Panc1 (cell line): ENCODE measurements around the gene ARRDC5. TPM values are rescaled to one million over a fixed set of nuclear protein-coding genes. Genes with fewer than 3 reads are reported as not detected.
"Not testable (repeated sequence)": the region's sequence is repeated elsewhere in the genome, so short reads cannot be mapped to it uniquely, and the experiment has no call there.

Experiments used
- ATAC-seq: fragments of 200-7000 bp; cut with Tn5 transposase; 2 replicates; pipeline ENCODE4 v1.9.1; 2020; ENCODE audit warnings: mild to moderate bottlenecking, moderate library complexity
- BruUV-seq: library from RNA; stranded (reverse); fragments of 400-500 nt; replicated peaks from 2 replicates; lab custom pipeline; 2021; lab: Mats Ljungman, UMichigan
- CTCF ChIA-PET: fragments of 300-600 bp; sonication (Branson Sonifier 250); formaldehyde crosslinking; loops from one replicate; lab custom pipeline; 2022; ENCODE audit warnings: antibody characterized with exemption; lab: Charles Lee
- POLR2A ChIA-PET: fragments of 300-600 bp; sonication (Branson Sonifier 250); formaldehyde crosslinking; loops from one replicate; lab custom pipeline; 2022; ENCODE audit warnings: antibody characterized with exemption; lab: Charles Lee
- DNase-seq: peaks from one replicate; pipeline ENCODE4 v3.0.0-alpha.2; 2010; ENCODE audit warnings: low read depth, low spot score
- H3K27ac ChIP-seq: 2 replicates; pipeline ENCODE4 v1.5.1; 2011; ENCODE audit warnings: mild to moderate bottlenecking, low read length, inconsistent platforms
- H3K27me3 ChIP-seq: fragments of 200-500 bp; sonication (Bioruptor generic); 2 replicates; pipeline ENCODE4 v1.6.0; 2014; ENCODE audit warnings: low read length, inconsistent platforms; ENCODE audit not compliant: control insufficient read depth, insufficient read depth
- H3K36me3 ChIP-seq: fragments of 200-500 bp; sonication (Bioruptor generic); 2 replicates; pipeline ENCODE4 v1.5.1; 2014; ENCODE audit warnings: inconsistent platforms, mild to moderate bottlenecking, low read length, moderate library complexity; ENCODE audit not compliant: control insufficient read depth, insufficient read depth
- H3K4me1 ChIP-seq: 2 replicates; pipeline ENCODE4 v1.5.1; 2011; ENCODE audit warnings: inconsistent platforms, mild to moderate bottlenecking, low read length, moderate library complexity; ENCODE audit not compliant: control insufficient read depth, insufficient read depth
- H3K4me3 ChIP-seq, 2 experiments: 2 replicates each; pipeline ENCODE4 v1.5.1; 2011 to 2012; ENCODE audit warnings: low read depth in 2 of 2, low read length in 2 of 2, mild to moderate bottlenecking in 2 of 2, inconsistent platforms in 1 of 2, moderate library complexity in 1 of 2
- H3K9me3 ChIP-seq: fragments of 200-500 bp; sonication (Bioruptor generic); 2 replicates; pipeline ENCODE4 v1.5.1; 2014; ENCODE audit warnings: low read depth, mild to moderate bottlenecking, inconsistent platforms, low read length, moderate library complexity; ENCODE audit not compliant: control insufficient read depth, insufficient read depth
- POLR2AphosphoS5 ChIP-seq: IDR thresholded peaks from 2 replicates; pipeline ENCODE4 v1.6.1; 2012; ENCODE audit warnings: mild to moderate bottlenecking, low read depth, low read length, moderate library complexity
- SIN3A ChIP-seq: IDR thresholded peaks from 2 replicates; pipeline ENCODE4 v1.6.1; 2012; ENCODE audit warnings: low read depth, mild to moderate bottlenecking, low read length, moderate library complexity, borderline replicate concordance; ENCODE audit not compliant: insufficient read depth
- TCF7L2 ChIP-seq: IDR thresholded peaks from 2 replicates; pipeline ENCODE4 v1.6.1; 2011; ENCODE audit warnings: mild to moderate bottlenecking, low read depth, low read length, inconsistent platforms
- in situ Hi-C: cut with HindIII; loops from 2 replicates; pipeline ENCODE4 v1.10.0; 2016; ENCODE audit warnings: low sequenced_read_pairs, low pct_unique_long_range_greater_than_20kb
- intact Hi-C: fragments of 100-400 bp; cut with micrococcal nuclease; formaldehyde crosslinking; loops from one replicate; pipeline ENCODE4 v1.10.0; 2022; ENCODE audit not compliant: unreplicated experiment
- total RNA-seq: library from RNA; stranded (reverse); gene quantifications from one replicate; pipeline ENCODE4 v1.2.1, GENCODE V29; 2021; ENCODE audit not compliant: unreplicated experiment
- TF ChIP-seq, protein P1 (sequence below), 2 experiments: IDR thresholded peaks; 2 replicates each; pipeline ENCODE4 v1.6.1; 2011 to 2012; ENCODE audit warnings: low read depth in 2 of 2, control low read depth in 1 of 2, low read length in 1 of 2, mild to moderate bottlenecking in 1 of 2, moderate library complexity in 1 of 2; ENCODE audit not compliant: insufficient read depth in 1 of 2
- TF ChIP-seq, protein P2 (sequence below): fragments of 450-650 bp; IDR thresholded peaks from 2 replicates; pipeline ENCODE4 v1.5.1; 2017; ENCODE audit warnings: mild to moderate bottlenecking

The ARRDC5 gene
- total RNA-seq, 1 experiment from 2014 or later: not detected

DNA sequence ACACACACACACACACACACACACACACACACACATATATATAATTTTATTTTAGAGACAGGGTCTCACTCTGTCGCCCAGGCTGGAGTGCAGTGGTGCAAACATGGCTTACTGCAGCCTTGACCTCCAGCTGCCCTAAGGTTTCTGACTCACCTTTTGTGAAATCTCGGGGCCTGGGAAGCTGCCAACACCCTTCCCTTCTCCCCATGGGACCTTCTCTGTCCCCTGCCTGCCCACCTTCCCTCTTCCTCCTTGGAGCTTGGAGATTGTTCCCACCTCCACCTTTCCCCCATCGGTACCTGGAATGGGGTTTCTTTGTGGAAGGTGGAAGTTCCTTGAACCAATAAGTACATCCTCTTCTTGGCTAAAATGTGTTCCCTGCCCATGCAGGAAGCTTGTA, 6.3 kb downstream of the ARRDC5 start:
- TF ChIP-seq TCF7L2 (no peak), POLR2AphosphoS5 (no peak), SIN3A (no peak)
- TF ChIP-seq, protein P1, sequence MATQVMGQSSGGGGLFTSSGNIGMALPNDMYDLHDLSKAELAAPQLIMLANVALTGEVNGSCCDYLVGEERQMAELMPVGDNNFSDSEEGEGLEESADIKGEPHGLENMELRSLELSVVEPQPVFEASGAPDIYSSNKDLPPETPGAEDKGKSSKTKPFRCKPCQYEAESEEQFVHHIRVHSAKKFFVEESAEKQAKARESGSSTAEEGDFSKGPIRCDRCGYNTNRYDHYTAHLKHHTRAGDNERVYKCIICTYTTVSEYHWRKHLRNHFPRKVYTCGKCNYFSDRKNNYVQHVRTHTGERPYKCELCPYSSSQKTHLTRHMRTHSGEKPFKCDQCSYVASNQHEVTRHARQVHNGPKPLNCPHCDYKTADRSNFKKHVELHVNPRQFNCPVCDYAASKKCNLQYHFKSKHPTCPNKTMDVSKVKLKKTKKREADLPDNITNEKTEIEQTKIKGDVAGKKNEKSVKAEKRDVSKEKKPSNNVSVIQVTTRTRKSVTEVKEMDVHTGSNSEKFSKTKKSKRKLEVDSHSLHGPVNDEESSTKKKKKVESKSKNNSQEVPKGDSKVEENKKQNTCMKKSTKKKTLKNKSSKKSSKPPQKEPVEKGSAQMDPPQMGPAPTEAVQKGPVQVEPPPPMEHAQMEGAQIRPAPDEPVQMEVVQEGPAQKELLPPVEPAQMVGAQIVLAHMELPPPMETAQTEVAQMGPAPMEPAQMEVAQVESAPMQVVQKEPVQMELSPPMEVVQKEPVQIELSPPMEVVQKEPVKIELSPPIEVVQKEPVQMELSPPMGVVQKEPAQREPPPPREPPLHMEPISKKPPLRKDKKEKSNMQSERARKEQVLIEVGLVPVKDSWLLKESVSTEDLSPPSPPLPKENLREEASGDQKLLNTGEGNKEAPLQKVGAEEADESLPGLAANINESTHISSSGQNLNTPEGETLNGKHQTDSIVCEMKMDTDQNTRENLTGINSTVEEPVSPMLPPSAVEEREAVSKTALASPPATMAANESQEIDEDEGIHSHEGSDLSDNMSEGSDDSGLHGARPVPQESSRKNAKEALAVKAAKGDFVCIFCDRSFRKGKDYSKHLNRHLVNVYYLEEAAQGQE (IDR thresholded peaks at IDR 0.05; ENCODE audit: insufficient read depth in 1 of 2, low read depth in 2 of 2, low read length in 1 of 2): no peak
- TF ChIP-seq, protein P2, sequence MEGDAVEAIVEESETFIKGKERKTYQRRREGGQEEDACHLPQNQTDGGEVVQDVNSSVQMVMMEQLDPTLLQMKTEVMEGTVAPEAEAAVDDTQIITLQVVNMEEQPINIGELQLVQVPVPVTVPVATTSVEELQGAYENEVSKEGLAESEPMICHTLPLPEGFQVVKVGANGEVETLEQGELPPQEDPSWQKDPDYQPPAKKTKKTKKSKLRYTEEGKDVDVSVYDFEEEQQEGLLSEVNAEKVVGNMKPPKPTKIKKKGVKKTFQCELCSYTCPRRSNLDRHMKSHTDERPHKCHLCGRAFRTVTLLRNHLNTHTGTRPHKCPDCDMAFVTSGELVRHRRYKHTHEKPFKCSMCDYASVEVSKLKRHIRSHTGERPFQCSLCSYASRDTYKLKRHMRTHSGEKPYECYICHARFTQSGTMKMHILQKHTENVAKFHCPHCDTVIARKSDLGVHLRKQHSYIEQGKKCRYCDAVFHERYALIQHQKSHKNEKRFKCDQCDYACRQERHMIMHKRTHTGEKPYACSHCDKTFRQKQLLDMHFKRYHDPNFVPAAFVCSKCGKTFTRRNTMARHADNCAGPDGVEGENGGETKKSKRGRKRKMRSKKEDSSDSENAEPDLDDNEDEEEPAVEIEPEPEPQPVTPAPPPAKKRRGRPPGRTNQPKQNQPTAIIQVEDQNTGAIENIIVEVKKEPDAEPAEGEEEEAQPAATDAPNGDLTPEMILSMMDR: no peak
- ChIA-PET CTCF (no interaction called here), POLR2A (no interaction called here)
- ATAC-seq (no peak; the same call in 1 of the 2 replicates), DNase-seq (no peak)
- peaks cover 4% of the 10 kb centered on the region for H3K4me1 ChIP-seq
- H3K9me3 ChIP-seq: no peaks in the 10 kb centered on the region
- no peak overlapping the region for H3K4me3 ChIP-seq
- in situ Hi-C loops (no loop called here), intact Hi-C loops (no loop called here)
- no TSS peak for BruUV-seq
- no peak overlapping the region for H3K27ac ChIP-seq
- H3K36me3 ChIP-seq: no peaks in the 10 kb centered on the region
- no peaks in the 10 kb centered on the region for H3K27me3 ChIP-seq

DNA sequence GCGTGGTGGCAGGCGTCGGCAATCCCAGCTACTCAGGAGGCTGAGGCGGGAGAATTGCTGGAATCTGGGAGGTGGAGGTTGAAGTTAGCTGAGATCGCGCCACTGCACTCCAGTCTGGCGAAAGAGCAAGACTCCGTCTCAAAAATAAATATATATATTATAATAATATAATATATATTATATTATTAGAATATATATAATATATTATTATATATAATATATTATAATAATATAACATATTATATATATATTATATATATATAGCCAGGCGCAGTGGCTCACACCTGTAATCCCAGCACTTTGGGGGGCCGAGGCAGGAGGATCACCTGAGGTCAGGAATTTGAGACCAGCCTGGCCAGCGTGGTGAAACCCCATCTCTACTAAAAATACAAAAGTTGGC, 9.7 kb downstream of the ARRDC5 start:
- in situ Hi-C loops, H3K9me3 ChIP-seq, intact Hi-C loops, H3K27ac ChIP-seq, H3K36me3 ChIP-seq, POLR2A ChIA-PET, H3K27me3 ChIP-seq, BruUV-seq, CTCF ChIA-PET, H3K4me3 ChIP-seq, H3K4me1 ChIP-seq, DNase-seq, ATAC-seq: not testable (repeated sequence)

DNA sequence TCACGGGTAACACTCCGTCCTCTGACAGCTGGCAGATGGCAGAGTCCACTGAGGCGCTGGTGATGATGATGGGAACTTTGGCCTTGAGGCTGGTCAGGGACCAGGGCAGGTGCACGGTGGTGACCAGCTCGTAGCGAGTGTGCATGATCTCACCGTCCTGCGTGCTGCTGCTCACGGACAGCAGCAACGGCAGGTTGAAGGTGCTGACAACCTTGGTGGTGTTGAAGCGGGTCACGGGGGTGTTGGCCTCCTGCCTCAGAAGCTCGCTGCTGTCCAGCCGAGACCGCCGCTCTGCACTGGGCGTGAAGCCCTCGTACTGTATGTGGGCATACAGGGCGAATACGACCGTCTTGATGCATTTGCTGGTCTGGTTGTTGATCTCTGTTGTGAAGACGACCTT, 11.6 kb downstream of the ARRDC5 start:
- no peaks in the 10 kb centered on the region for H3K4me1 ChIP-seq
- H3K27ac ChIP-seq: no peak overlapping the region
- no peak for DNase-seq
- H3K4me3 ChIP-seq: no peak overlapping the region
- intact Hi-C loops (no loop called here), in situ Hi-C loops (no loop called here)
- no peaks in the 10 kb centered on the region for H3K36me3 ChIP-seq
- ATAC-seq: no peak
- ChIA-PET CTCF (no interaction called here), POLR2A (no interaction called here)
- no TSS peak for BruUV-seq
- H3K27me3 ChIP-seq: no peaks in the 10 kb centered on the region
- no peaks in the 10 kb centered on the region for H3K9me3 ChIP-seq
- TF ChIP-seq, protein P1 (IDR thresholded peaks at IDR 0.05; ENCODE audit: insufficient read depth in 1 of 2, low read depth in 2 of 2, low read length in 1 of 2): no peak
- TF ChIP-seq TCF7L2 (no peak), SIN3A (no peak), POLR2AphosphoS5 (no peak)
- TF ChIP-seq, protein P2: no peak
